ENCODE measurements around the gene CFH. TPM values are rescaled to one million over a fixed set of nuclear protein-coding genes. Genes with fewer than 3 reads are reported as not detected.

Gene CFH
- total RNA-seq, 2 experiments from 2014 or later, result 3.6 to 4.6 TPM

DNA sequence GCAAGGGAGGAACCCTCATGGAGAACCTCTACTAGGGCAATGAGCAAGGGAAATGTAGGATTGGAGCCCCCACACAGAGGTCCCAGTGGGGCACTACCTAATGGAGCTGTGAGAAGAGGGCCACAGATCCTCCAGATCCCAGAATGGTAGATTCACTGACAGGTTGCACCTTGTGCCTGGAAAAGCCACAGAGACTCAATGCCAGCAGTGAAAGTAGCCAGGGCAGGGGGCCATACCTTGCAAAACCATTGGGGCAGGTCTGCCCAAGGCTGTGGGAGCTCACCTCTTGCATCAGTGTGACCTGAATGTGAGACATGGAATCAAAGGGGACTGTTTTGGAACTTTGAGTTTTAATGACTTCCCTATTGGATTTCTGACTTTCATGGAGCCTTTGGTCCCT, 17.9 kb downstream of the CFH start:
- Histone ChIP-seq H3K4me1 (ENCODE audit: insufficient read depth, low read length) (no peaks in the 10 kb centered on the region), H3K36me3 (ENCODE audit: insufficient read depth, low read length) (no peaks in the 10 kb centered on the region), H3K27me3 (ENCODE audit: control insufficient read depth in 1 of 2, insufficient read depth in 2 of 2, low read length in 2 of 2) (no peaks in the 10 kb centered on the region), H3K4me3 (ENCODE audit: low read length) (no peak overlapping the region), H3K27ac (ENCODE audit: low read depth in 1 of 2, low read length in 2 of 2) (no peak overlapping the region), H3K9me3 (ENCODE audit: control insufficient read depth in 1 of 2, insufficient read depth in 1 of 2, low read length in 2 of 2) (no peaks in the 10 kb centered on the region)
- no peak for ATAC-seq (ENCODE audit: poor library complexity)
- ChIA-PET POLR2A (no interaction called here), CTCF (no interaction called here)
- Mint-ChIP-seq H3K9me3 (no peaks in the 10 kb centered on the region), H3K36me3 (ENCODE audit: low read depth) (no peaks in the 10 kb centered on the region), H3K4me3 (no peak overlapping the region), H3K4me1 (ENCODE audit: low read depth) (no peaks in the 10 kb centered on the region), H3K27ac (no peak overlapping the region), H3K27me3 (no peaks in the 10 kb centered on the region)
- TF ChIP-seq, protein P1, sequence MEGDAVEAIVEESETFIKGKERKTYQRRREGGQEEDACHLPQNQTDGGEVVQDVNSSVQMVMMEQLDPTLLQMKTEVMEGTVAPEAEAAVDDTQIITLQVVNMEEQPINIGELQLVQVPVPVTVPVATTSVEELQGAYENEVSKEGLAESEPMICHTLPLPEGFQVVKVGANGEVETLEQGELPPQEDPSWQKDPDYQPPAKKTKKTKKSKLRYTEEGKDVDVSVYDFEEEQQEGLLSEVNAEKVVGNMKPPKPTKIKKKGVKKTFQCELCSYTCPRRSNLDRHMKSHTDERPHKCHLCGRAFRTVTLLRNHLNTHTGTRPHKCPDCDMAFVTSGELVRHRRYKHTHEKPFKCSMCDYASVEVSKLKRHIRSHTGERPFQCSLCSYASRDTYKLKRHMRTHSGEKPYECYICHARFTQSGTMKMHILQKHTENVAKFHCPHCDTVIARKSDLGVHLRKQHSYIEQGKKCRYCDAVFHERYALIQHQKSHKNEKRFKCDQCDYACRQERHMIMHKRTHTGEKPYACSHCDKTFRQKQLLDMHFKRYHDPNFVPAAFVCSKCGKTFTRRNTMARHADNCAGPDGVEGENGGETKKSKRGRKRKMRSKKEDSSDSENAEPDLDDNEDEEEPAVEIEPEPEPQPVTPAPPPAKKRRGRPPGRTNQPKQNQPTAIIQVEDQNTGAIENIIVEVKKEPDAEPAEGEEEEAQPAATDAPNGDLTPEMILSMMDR (IDR thresholded peaks at IDR 0.05), result no peak
- no peak for DNase-seq
- intact Hi-C loops (cut with DNase I, micrococcal nuclease), result no loop called here

DNA sequence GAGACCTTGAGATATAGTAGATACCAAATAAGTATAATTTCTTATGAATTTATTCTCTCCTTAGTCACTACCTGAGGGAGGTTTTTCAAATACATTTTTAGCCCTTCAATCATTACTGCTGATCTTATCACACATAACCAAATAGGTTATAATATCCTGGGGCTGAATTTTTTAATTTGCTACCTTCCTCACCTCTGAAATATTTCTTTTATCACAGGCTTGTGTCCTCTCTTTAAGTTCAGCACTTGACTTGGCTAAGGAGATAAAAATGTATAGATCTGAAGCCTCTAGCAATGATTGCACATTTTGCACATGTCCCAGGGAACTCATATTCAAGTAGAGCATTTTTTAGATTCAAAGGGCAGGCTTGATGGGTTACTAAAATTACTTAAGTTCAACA, 23.1 kb downstream of the CFH start:
- Mint-ChIP-seq H3K27me3 (no peaks in the 10 kb centered on the region), H3K4me3 (no peak overlapping the region), H3K27ac (no peak overlapping the region), H3K4me1 (ENCODE audit: low read depth) (no peaks in the 10 kb centered on the region), H3K36me3 (ENCODE audit: low read depth) (no peaks in the 10 kb centered on the region), H3K9me3 (no peaks in the 10 kb centered on the region)
- intact Hi-C loops (cut with DNase I, micrococcal nuclease), result no loop called here
- H3K36me3 ChIP-seq (ENCODE audit: insufficient read depth, low read length), result no peaks in the 10 kb centered on the region
- no peak overlapping the region for H3K27ac ChIP-seq (ENCODE audit: low read depth in 1 of 2, low read length in 2 of 2)
- TF ChIP-seq, protein P1 (IDR thresholded peaks at IDR 0.05), result no peak
- no peaks in the 10 kb centered on the region for H3K27me3 ChIP-seq (ENCODE audit: control insufficient read depth in 1 of 2, insufficient read depth in 2 of 2, low read length in 2 of 2)
- no peak for DNase-seq
- no peak overlapping the region for H3K4me3 ChIP-seq (ENCODE audit: low read length)
- ChIA-PET CTCF (no interaction called here), POLR2A (no interaction called here)
- no peaks in the 10 kb centered on the region for H3K4me1 ChIP-seq (ENCODE audit: insufficient read depth, low read length)
- no peak for ATAC-seq (ENCODE audit: poor library complexity)
- H3K9me3 ChIP-seq (ENCODE audit: control insufficient read depth in 1 of 2, insufficient read depth in 1 of 2, low read length in 2 of 2), result no peaks in the 10 kb centered on the region

DNA sequence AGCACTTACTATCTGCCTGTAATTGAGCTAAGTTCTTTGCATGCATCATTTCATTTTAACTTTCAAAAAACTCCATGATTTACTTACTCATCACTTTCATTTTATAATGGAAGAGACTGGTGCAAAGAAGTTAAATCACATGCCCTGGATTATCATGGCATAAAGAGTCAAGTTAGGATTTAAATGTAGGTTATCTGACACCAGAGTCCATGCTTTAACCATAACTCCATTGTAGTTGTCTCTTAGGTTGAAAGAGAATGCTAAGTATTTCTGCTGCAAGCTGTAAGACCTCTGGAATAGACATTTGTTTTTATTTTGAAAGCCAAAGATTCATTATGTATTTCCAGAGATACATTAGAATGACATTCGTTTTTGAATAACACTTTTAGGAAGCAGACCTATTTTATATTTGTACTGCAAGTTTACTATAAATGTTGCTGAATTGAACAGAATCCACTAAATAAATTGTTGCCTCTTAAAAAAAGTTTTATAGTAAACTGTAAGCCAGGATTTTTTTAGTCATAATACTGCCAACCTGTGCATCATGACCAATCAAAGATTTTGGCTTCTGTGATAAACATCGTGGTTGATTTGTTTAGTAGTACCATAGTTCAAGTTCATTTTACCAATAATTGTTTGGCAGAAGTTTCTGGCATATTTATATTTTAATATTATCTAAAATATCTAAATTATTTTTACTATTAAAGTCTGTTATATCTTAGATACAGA, 26.1 kb downstream of the CFH start:
- Mint-ChIP-seq H3K27ac (no peak overlapping the region), H3K4me1 (ENCODE audit: low read depth) (no peaks in the 10 kb centered on the region), H3K9me3 (no peaks in the 10 kb centered on the region), H3K36me3 (ENCODE audit: low read depth) (no peaks in the 10 kb centered on the region), H3K27me3 (no peaks in the 10 kb centered on the region), H3K4me3 (no peak overlapping the region)
- no peak for DNase-seq
- H3K36me3 ChIP-seq (ENCODE audit: insufficient read depth, low read length), result no peaks in the 10 kb centered on the region
- no peaks in the 10 kb centered on the region for H3K9me3 ChIP-seq (ENCODE audit: control insufficient read depth in 1 of 2, insufficient read depth in 1 of 2, low read length in 2 of 2)
- no peak overlapping the region for H3K27ac ChIP-seq (ENCODE audit: low read depth in 1 of 2, low read length in 2 of 2)
- ChIA-PET POLR2A (no interaction called here), CTCF (no interaction called here)
- ATAC-seq (ENCODE audit: poor library complexity), result no peak
- no peak overlapping the region for H3K4me3 ChIP-seq (ENCODE audit: low read length)
- no peaks in the 10 kb centered on the region for H3K4me1 ChIP-seq (ENCODE audit: insufficient read depth, low read length)
- no peaks in the 10 kb centered on the region for H3K27me3 ChIP-seq (ENCODE audit: control insufficient read depth in 1 of 2, insufficient read depth in 2 of 2, low read length in 2 of 2)
- intact Hi-C loops (cut with DNase I, micrococcal nuclease), result no loop called here
- TF ChIP-seq, protein P1 (IDR thresholded peaks at IDR 0.05), result no peak
